Ishikawa (cell line): ENCODE data around the gene GJD3.

Source experiments
- CREB1 ChIP-seq: IDR thresholded peaks from 2 replicates; pipeline ENCODE4 v1.6.1; 2012; ENCODE audit warnings: low read depth
- TEAD4 ChIP-seq: IDR thresholded peaks from 2 replicates; pipeline ENCODE4 v1.6.1; 2012

- TF ChIP-seq TEAD4 = no peak
- no peak for TF ChIP-seq CREB1
Observed at GRCh38 chr17:40411821-40412220, 47.3 kb upstream of the GJD3 start.
